Measurements from ENCODE around the gene MMP2. TPM values are rescaled to one million over a fixed set of nuclear protein-coding genes. Genes with fewer than 3 reads are reported as not detected.

MMP2 gene
- total RNA-seq, 3 donors from 2014 or later, result 30.1 to 193 (median 153) TPM

DNA sequence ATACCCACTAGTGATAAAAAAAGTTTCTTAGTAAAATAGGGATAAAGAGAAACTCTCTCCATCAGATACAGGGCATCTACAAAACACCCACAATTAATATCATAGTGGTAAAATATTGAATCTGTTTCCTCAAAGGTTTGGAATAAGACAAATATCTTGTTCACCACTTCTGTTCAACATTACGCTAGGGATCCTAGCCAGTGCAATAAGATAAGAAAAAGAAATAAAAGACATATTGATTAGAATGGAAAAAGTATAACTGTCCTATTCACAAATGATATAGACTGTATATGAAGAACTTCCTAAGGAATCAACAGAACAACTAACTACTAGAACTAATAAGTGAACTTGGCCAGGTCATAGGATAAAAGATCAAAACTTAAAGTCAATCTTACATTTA, 42.8 kb downstream of the MMP2 start:
- TF ChIP-seq, protein P1, sequence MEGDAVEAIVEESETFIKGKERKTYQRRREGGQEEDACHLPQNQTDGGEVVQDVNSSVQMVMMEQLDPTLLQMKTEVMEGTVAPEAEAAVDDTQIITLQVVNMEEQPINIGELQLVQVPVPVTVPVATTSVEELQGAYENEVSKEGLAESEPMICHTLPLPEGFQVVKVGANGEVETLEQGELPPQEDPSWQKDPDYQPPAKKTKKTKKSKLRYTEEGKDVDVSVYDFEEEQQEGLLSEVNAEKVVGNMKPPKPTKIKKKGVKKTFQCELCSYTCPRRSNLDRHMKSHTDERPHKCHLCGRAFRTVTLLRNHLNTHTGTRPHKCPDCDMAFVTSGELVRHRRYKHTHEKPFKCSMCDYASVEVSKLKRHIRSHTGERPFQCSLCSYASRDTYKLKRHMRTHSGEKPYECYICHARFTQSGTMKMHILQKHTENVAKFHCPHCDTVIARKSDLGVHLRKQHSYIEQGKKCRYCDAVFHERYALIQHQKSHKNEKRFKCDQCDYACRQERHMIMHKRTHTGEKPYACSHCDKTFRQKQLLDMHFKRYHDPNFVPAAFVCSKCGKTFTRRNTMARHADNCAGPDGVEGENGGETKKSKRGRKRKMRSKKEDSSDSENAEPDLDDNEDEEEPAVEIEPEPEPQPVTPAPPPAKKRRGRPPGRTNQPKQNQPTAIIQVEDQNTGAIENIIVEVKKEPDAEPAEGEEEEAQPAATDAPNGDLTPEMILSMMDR (IDR thresholded peaks at IDR 0.05), result no peak
- intact Hi-C loops (cut with DNase I, micrococcal nuclease), result no loop called here
- DNase-seq, result no peak

DNA sequence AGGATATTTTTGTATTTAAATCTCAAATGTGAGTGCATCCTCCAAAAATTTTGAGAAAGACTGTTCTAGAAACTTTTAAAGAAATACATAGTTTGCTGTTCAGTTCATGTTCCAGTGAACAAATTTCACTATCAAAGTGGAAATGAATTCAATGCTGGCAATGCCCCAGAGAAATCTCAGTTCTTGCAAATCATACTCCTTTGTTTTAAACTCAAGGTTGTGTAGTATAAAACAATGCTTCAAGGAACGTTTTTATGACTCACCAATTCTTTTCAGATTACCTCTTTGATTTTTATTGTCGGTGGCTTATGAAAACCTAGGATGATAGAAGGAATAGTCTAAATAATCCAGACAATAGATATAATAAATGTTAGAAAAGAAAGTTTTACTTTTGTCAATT, 47.4 kb downstream of the MMP2 start:
- Histone ChIP-seq H3K4me3 (no peak overlapping the region), H3K36me3 (ENCODE audit: low read depth) (no peaks in the 10 kb centered on the region), H3K4me1 (ENCODE audit: low read depth) (peaks cover 5% of the 10 kb centered on the region), H3K9me3 (peaks cover 6% of the 10 kb centered on the region)
- no peak for ATAC-seq
- no peak for DNase-seq
- intact Hi-C loops (cut with DNase I, micrococcal nuclease), result no loop called here
- TF ChIP-seq, protein P1 (IDR thresholded peaks at IDR 0.05), result no peak

More for the DNA sequence above, 42.8 kb downstream of the MMP2 start:
- ATAC-seq, result no peak
- Histone ChIP-seq H3K9me3 (peaks cover 10% of the 10 kb centered on the region), H3K36me3 (ENCODE audit: low read depth) (no peaks in the 10 kb centered on the region), H3K4me3 (no peak overlapping the region), H3K4me1 (ENCODE audit: low read depth) (peaks cover 5% of the 10 kb centered on the region)

DNA sequence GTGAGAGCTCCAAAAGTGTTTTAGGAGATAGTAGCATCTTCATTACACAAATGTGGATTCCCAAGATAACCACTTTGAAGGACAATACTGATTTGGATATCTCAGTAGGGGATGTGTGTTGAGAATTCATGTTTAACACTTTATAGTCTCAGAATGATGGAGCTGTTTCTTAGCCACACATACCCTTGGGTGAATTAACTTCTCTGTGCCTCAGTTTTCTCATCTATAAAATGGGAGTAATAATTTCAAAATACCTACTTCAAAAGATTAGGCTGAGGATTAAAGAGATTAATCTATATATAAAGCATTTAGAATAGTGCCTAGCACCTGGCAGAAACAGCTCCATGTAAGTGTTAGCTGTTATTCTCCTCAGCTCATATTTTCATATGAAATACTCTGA, 48.9 kb downstream of the MMP2 start:
- ATAC-seq (no peak), DNase-seq (no peak)
- TF ChIP-seq, protein P1 (IDR thresholded peaks at IDR 0.05), result no peak
- Histone ChIP-seq H3K36me3 (ENCODE audit: low read depth) (no peaks in the 10 kb centered on the region), H3K4me3 (no peak overlapping the region), H3K4me1 (ENCODE audit: low read depth) (peaks cover 5% of the 10 kb centered on the region), H3K9me3 (no peaks in the 10 kb centered on the region)
- intact Hi-C loops (cut with DNase I, micrococcal nuclease), result no loop called here

DNA sequence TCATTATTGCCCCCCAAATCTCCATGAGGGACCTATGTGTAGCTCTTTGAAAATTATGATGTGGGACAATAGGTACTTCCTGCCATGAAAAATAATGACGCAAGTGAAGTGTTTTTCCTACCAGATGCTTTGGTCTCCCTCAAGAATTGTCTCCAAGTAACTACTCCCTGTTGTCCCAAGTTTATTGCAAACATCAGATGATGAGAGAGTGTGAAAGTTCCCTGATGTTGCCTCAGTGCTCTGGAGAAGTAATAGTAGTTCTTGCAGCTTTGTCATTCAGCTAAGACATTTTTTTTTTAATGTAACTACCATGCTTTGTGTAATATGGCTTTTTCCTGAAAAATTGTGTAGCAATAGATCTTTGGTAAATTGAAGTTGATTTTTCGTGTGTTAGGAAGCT, 50.0 kb downstream of the MMP2 start:
- no peak for DNase-seq
- Histone ChIP-seq H3K36me3 (ENCODE audit: low read depth) (no peaks in the 10 kb centered on the region), H3K4me1 (ENCODE audit: low read depth) (peaks cover 5% of the 10 kb centered on the region), H3K9me3 (no peaks in the 10 kb centered on the region), H3K4me3 (no peak overlapping the region)
- no peak for ATAC-seq
- intact Hi-C loops (cut with DNase I, micrococcal nuclease), result no loop called here
- TF ChIP-seq, protein P1 (IDR thresholded peaks at IDR 0.05), result no peak

DNA sequence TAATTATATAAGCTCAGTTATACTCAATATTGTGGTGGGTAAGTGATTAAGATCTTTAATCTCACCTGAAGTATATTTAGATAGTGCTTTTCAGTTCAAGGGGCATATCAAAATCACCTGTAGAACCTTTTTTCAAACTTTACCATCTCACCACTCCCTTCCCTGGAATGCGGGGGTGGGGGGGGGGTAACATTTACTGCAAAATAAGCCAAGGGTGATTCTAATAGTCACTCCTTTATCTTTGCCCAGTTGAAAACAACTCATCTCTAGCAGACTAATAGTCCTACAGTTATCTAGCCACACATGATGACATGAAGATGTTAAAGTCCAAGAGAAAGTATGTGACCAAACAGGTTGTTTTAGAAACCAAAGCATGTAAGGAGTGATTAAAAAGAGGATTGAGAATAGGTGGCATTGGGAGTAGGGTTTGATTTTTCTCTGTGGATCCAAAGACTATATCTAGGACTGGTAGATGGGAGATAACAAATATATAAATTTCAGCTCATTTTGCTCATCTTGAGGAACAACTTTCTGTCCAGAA, 51.4 kb downstream of the MMP2 start:
- Histone ChIP-seq H3K4me1 (ENCODE audit: low read depth) (peaks cover 5% of the 10 kb centered on the region), H3K9me3 (no peaks in the 10 kb centered on the region), H3K36me3 (ENCODE audit: low read depth) (no peaks in the 10 kb centered on the region), H3K4me3 (no peak overlapping the region)
- DNase-seq, result no peak
- intact Hi-C loops (cut with DNase I, micrococcal nuclease), result no loop called here
- ATAC-seq, result no peak
- TF ChIP-seq, protein P1 (IDR thresholded peaks at IDR 0.05), result no peak

DNA sequence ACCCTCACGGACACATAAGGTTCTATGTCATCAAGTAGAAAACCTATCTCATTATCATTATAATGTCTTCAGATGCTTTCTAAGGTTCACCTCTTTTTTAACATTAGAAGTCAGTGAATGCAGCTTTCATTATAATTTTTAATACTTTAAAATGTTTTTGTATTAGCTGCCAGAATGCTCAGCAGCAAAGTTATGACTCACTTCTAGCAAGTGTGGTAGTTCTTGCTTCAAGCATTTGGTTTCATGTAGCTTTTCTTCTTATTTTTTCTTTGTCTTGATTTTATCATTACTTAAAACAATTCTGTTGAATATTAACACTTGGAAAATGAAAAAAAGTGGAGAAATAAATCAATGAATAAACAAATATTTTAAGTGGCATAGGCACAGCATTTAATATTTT, 53.2 kb downstream of the MMP2 start:
- DNase-seq, result no peak
- H3K9me3 ChIP-seq, result no peaks in the 10 kb centered on the region
- H3K4me3 ChIP-seq, result no peak overlapping the region
- TF ChIP-seq, protein P1 (IDR thresholded peaks at IDR 0.05), result no peak
- H3K36me3 ChIP-seq (ENCODE audit: low read depth), result no peaks in the 10 kb centered on the region
- intact Hi-C loops (cut with DNase I, micrococcal nuclease), result no loop called here
- ATAC-seq, result no peak
- H3K4me1 ChIP-seq (ENCODE audit: low read depth), result no peaks in the 10 kb centered on the region
